Urothelium cell line (cell line): Measurements from ENCODE around the gene CYP4A22.
"Not testable (repeated sequence)": the region's sequence is repeated elsewhere in the genome, so short reads cannot be mapped to it uniquely, and the experiment has no call there.

ENCODE experiments used
- DNase-seq: peaks from one replicate; pipeline ENCODE4 v3.0.0; 2011; ENCODE audit warnings: low spot score, mixed read lengths
- FAIRE-seq: peaks from 2 replicates; lab custom pipeline; 2011; peaks lifted over from hg19 to GRCh38; lab: Jason Lieb, UNC

Gene CYP4A22

GRCh38 chr1:47137198-47137597 lies at the start of gene CYP4A22:
TSS of gene CYP4A22 (plus strand) at chr1:47137441. CDS start at chr1:47137486, 45 bp downstream.
- FAIRE-seq (no peak), DNase-seq (no peak)

GRCh38 chr1:47089356-47089755 lies 47.9 kb upstream of the CYP4A22 start:
- peak; percentile 5 for FAIRE-seq
- not testable (repeated sequence) for DNase-seq

- DNase-seq, result not testable (repeated sequence)
- FAIRE-seq, result peak; percentile 30
These were observed 45.8 kb upstream of the CYP4A22 start for GRCh38 chr1:47091476-47091875.

- FAIRE-seq, result no peak
- DNase-seq, result no peak
These were observed 32.4 kb upstream of the CYP4A22 start for GRCh38 chr1:47104816-47105215.

GRCh38 chr1:47106792-47107191 lies 30.4 kb upstream of the CYP4A22 start:
- DNase-seq (no peak), FAIRE-seq (no peak)

- FAIRE-seq (peak; percentile 94), DNase-seq (peak; percentile 19)
These were observed 29.2 kb upstream of the CYP4A22 start for GRCh38 chr1:47107851-47108574.

- not testable (repeated sequence) for DNase-seq, FAIRE-seq
These were observed 27.8 kb upstream of the CYP4A22 start for GRCh38 chr1:47109482-47109881.

- DNase-seq, result no peak
- no peak for FAIRE-seq
These were observed 24.1 kb upstream of the CYP4A22 start for GRCh38 chr1:47113178-47113577.

- not testable (repeated sequence) for DNase-seq, FAIRE-seq
These were observed 16.2 kb upstream of the CYP4A22 start for GRCh38 chr1:47121039-47121438.

- not testable (repeated sequence) for DNase-seq, FAIRE-seq
These were observed 12.4 kb upstream of the CYP4A22 start for GRCh38 chr1:47124834-47125233.

- not testable (repeated sequence) for DNase-seq, FAIRE-seq
These were observed 10.2 kb upstream of the CYP4A22 start for GRCh38 chr1:47126997-47127396.

- FAIRE-seq (no peak), DNase-seq (no peak)
These were observed 9.0 kb upstream of the CYP4A22 start for GRCh38 chr1:47128221-47128620.

- not testable (repeated sequence) for FAIRE-seq, DNase-seq
These were observed 8.4 kb upstream of the CYP4A22 start for GRCh38 chr1:47128854-47129253.

GRCh38 chr1:47129489-47130230 lies 7.6 kb upstream of the CYP4A22 start:
- FAIRE-seq, DNase-seq: not testable (repeated sequence)

- not testable (repeated sequence) for DNase-seq, FAIRE-seq
These were observed 4.6 kb upstream of the CYP4A22 start for GRCh38 chr1:47132665-47133064.

GRCh38 chr1:47137925-47138615 lies 829 bp downstream of the CYP4A22 start:
- DNase-seq, result no peak
- FAIRE-seq, result no peak

- FAIRE-seq, DNase-seq: not testable (repeated sequence)
These were observed 3.1 kb downstream of the CYP4A22 start for GRCh38 chr1:47140358-47140757.

- not testable (repeated sequence) for FAIRE-seq, DNase-seq
These were observed 6.4 kb downstream of the CYP4A22 start for GRCh38 chr1:47143654-47144053.

GRCh38 chr1:47146495-47146894 lies 9.3 kb downstream of the CYP4A22 start:
- not testable (repeated sequence) for DNase-seq, FAIRE-seq

GRCh38 chr1:47147047-47147785 lies 10.0 kb downstream of the CYP4A22 start:
- DNase-seq (no peak), FAIRE-seq (no peak)
